ENCODE results near the gene KIF16B. TPM values are rescaled to one million over a fixed set of nuclear protein-coding genes. Genes with fewer than 3 reads are reported as not detected.

Gene KIF16B
- total and polyA plus RNA-seq, 2 of the 13 experiments (the other 11 are each of a cell fraction or from before 2014, with no cell fraction given): 6.9 to 18.0 TPM

DNA sequence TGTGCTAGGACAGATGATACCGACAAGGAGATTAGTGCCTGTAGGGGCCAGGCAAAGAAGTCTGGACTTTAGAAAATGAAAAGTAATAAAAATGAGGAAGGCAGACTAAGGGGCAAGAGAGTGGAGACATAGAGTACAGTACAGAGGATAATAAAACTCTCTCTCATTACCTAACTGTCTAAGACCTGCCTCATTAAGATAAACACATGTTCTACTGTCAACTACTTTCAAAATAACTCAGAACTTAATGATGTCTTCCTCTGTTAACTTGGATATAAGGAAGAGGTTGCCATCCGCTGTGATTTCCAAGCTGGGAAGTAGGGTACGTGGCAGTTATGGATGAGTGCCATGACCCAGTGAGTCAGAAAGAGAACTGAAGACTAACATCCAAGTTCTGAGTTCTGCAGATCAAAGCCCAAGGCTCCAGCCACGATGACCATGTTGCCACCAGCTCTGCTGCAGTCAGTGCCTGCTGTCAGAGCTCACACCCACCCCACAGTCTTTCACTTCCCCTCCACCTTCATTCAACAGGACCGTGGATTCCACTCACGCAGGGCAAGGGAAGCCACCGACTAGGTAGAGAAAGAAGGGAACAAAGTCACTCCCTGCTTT is 81.8 kb downstream of the KIF16B start:
- CTCF ChIA-PET (ENCODE audit: low intra/inter-chr PET ratio, low total read pairs): no interaction called here
- BruUV-seq (replicated peaks): no TSS peak
- 91% methylated on average over 7 of the region's 7 CpGs for WGBS (ENCODE audit: low lambda C conversion rate)

GRCh38 chr20:16490696-16491095 is 82.6 kb downstream of the KIF16B start:
- Histone ChIP-seq H3K4me2 (ENCODE audit: low read depth, low read length) (no peak overlapping the region), H3K27me3 (ENCODE audit: control insufficient read depth in 1 of 2, insufficient read depth in 2 of 2, low read length in 2 of 2) (no peaks in the 10 kb centered on the region), H3K9me3 (ENCODE audit: low read length) (no peaks in the 10 kb centered on the region), H2AFZ (ENCODE audit: low read length) (no peak overlapping the region), H3K4me3 (replicated peaks in 1 of 3; ENCODE audit: insufficient read depth in 1 of 3, low read depth in 2 of 3, low read length in 3 of 3) (no peak overlapping the region), H3K9ac (ENCODE audit: insufficient read depth, low read depth, low read length) (no peak overlapping the region), H3K27ac (ENCODE audit: extremely low read length, insufficient read depth, low read length) (no peak overlapping the region), H3K36me3 (replicated peaks in 1 of 2; ENCODE audit: control insufficient read depth in 1 of 2, insufficient read depth in 2 of 2, low read length in 2 of 2) (peaks cover 0 to 10% of the 10 kb centered on the region in 2 experiments; a peak in 2 of 5 replicates), H3K4me1 (ENCODE audit: insufficient read depth, low read length) (no peaks in the 10 kb centered on the region), H4K20me1 (ENCODE audit: insufficient read depth, low read length) (no peaks in the 10 kb centered on the region), H3K79me2 (ENCODE audit: insufficient read depth, low read length) (no peaks in the 10 kb centered on the region)
- intact Hi-C loops (cut with micrococcal nuclease; ENCODE audit: unreplicated experiment): no loop called here
- TF ChIP-seq ZNF773 (CRISPR knock-in tag; IDR thresholded peaks at IDR 0.05; ENCODE audit: borderline replicate concordance) (no peak), SKIL (CRISPR knock-in tag; IDR thresholded peaks at IDR 0.05; ENCODE audit: borderline replicate concordance) (no peak), TCF7L2 (IDR thresholded peaks at IDR 0.05; ENCODE audit: low read depth, low read length) (no peak), ZNF782 (CRISPR knock-in tag; IDR thresholded peaks at IDR 0.05; ENCODE audit: borderline replicate concordance) (no peak), ZGPAT (CRISPR knock-in tag; IDR thresholded peaks at IDR 0.05) (no peak), BCL3 (CRISPR knock-in tag; IDR thresholded peaks at IDR 0.05) (no peak)
- 97% methylated on average over 3 of the region's 3 CpGs for WGBS (ENCODE audit: low lambda C conversion rate)
- ATAC-seq (no peak), DNase-seq (ENCODE audit: low spot score) (no peak), FAIRE-seq (no peak)
- ChIA-PET CTCF (ENCODE audit: low intra/inter-chr PET ratio, low total read pairs) (no interaction called here), POLR2A (no interaction called here)
- in situ Hi-C loops (cut with HindIII; ENCODE audit: extremely low pct_ligation_motif_present, low pct_unique_long_range_greater_than_20kb): no loop called here
- BruUV-seq (replicated peaks): no TSS peak

More for the DNA sequence above, 81.8 kb downstream of the KIF16B start:
- Histone ChIP-seq H3K9me3 (ENCODE audit: low read length) (no peaks in the 10 kb centered on the region), H3K4me1 (ENCODE audit: insufficient read depth, low read length) (no peaks in the 10 kb centered on the region), H3K27me3 (ENCODE audit: control insufficient read depth in 1 of 2, insufficient read depth in 2 of 2, low read length in 2 of 2) (no peaks in the 10 kb centered on the region), H3K4me2 (ENCODE audit: low read depth, low read length) (no peak overlapping the region), H3K79me2 (ENCODE audit: insufficient read depth, low read length) (no peaks in the 10 kb centered on the region), H3K4me3 (replicated peaks in 1 of 3; ENCODE audit: insufficient read depth in 1 of 3, low read depth in 2 of 3, low read length in 3 of 3) (no peak overlapping the region), H3K9ac (ENCODE audit: insufficient read depth, low read depth, low read length) (no peak overlapping the region), H3K36me3 (replicated peaks in 1 of 2; ENCODE audit: control insufficient read depth in 1 of 2, insufficient read depth in 2 of 2, low read length in 2 of 2) (peaks cover 0 to 10% of the 10 kb centered on the region in 2 experiments; a peak in 2 of 5 replicates), H2AFZ (ENCODE audit: low read length) (no peak overlapping the region), H3K27ac (ENCODE audit: extremely low read length, insufficient read depth, low read length) (no peak overlapping the region), H4K20me1 (ENCODE audit: insufficient read depth, low read length) (no peaks in the 10 kb centered on the region)
- POLR2A ChIA-PET: no interaction called here
- intact Hi-C loops (cut with micrococcal nuclease; ENCODE audit: unreplicated experiment): no loop called here
- in situ Hi-C loops (cut with HindIII; ENCODE audit: extremely low pct_ligation_motif_present, low pct_unique_long_range_greater_than_20kb): no loop called here
- no peak for ATAC-seq
- no peak for DNase-seq (ENCODE audit: low spot score)
- no peak for FAIRE-seq
- TF ChIP-seq ZSCAN30 (CRISPR knock-in tag; IDR thresholded peaks at IDR 0.05): no peak
- no peak for TF ChIP-seq SNAI1 (CRISPR knock-in tag; IDR thresholded peaks at IDR 0.05; ENCODE audit: borderline replicate concordance)
- no peak for TF ChIP-seq SIX1 (CRISPR knock-in tag; IDR thresholded peaks at IDR 0.05; ENCODE audit: borderline replicate concordance)
- no peak for TF ChIP-seq ATRX (CRISPR knock-in tag; IDR thresholded peaks at IDR 0.05; ENCODE audit: borderline replicate concordance)
